ENCODE measurements around the gene NUBP1. TPM values are rescaled to one million over a fixed set of nuclear protein-coding genes. Genes with fewer than 3 reads are reported as not detected.

NUBP1 gene
- total RNA-seq (10 to 100 TPM; 23.5 to 28.4 TPM), polyA plus RNA-seq (10 to 100 TPM; 34.3 to 36.2 TPM)

GRCh38 chr16:10743610-10744369, at the start of gene NUBP1:
NUBP1 (plus strand) TSS chr16:10743842; CDS start chr16:10743864, 22 bp downstream.
- POLR2A ChIA-PET (ENCODE audit: partially characterized antibody), result interaction anchor here (0.9 to 2.9 kb wide), 10 partner anchors 9 to 1652 kb away, joined by 3 to 16 read pairs (median 5); partner anchors contain the start of genes ATF7IP2, DEXI, HAPSTR1 and TXNDC11
- DNase-seq, result peak; percentile 98 to 100 (median 98)
- intact Hi-C loops (cut with micrococcal nuclease), result loop anchor here (1.0 to 5.0 kb wide), 4 partner anchors 201 to 1875 kb away; partner anchors contain the start of genes CARHSP1, CLEC16A, HAPSTR1 and USP7
- Mint-ChIP-seq H3K4me3 (peak within 1 kb of the TSS; percentile 90 to 97 (median 95)), H3K27me3 (no peaks in the 10 kb centered on the region), H3K9me3 (peaks cover 0 to 2% (median 0%) of the 10 kb centered on the region in 8 donors), H3K4me1 (peaks cover 16 to 30% (median 24%) of the 10 kb centered on the region in 4 donors), H3K36me3 (peaks cover 15 to 26% of the 10 kb centered on the region in 2 donors), H3K27ac (peak within 1 kb of the TSS; percentile 93 to 100 (median 99))
- no peaks in the 10 kb centered on the region for H3K27me3 ChIP-seq (ENCODE audit: insufficient read depth, low read length)
- H3K27ac ChIP-seq (ENCODE audit: low read depth, low read length), result peak within 1 kb of the TSS; percentile 92
- peaks cover 19% of the 10 kb centered on the region for H3K4me1 ChIP-seq (ENCODE audit: insufficient read depth, low read length)
- H3K9me3 ChIP-seq (ENCODE audit: control insufficient read depth in 1 of 2, low read length in 2 of 2), result no peaks in the 10 kb centered on the region
- H3K4me3 ChIP-seq (ENCODE audit: low read length in 2 of 2), result peak within 1 kb of the TSS; percentile 63 to 81
- H3K36me3 ChIP-seq (ENCODE audit: insufficient read depth, low read length), result peaks cover 14% of the 10 kb centered on the region
- CTCF ChIA-PET (ENCODE audit: partially characterized antibody), result interaction anchor here (1.0 to 1.4 kb wide), 3 partner anchors 8 to 231 kb away, joined by 3 to 5 read pairs (median 5); no protein-coding TSS in a partner anchor

GRCh38 chr16:10693889-10694288, 49.8 kb upstream of the NUBP1 start:
- H3K4me3 Mint-ChIP-seq, result no peak overlapping the region
- CTCF ChIA-PET (ENCODE audit: partially characterized antibody), result no interaction called here
- peaks cover 0 to 1% (median 0%) of the 10 kb centered on the region in 8 donors for H3K9me3 Mint-ChIP-seq

GRCh38 chr16:10694306-10694705, 49.3 kb upstream of the NUBP1 start:
- Histone ChIP-seq H3K4me3 (ENCODE audit: low read length in 2 of 2) (no peak overlapping the region), H3K36me3 (ENCODE audit: insufficient read depth, low read length) (no peaks in the 10 kb centered on the region), H3K27ac (ENCODE audit: low read depth, low read length) (no peak overlapping the region), H3K4me1 (ENCODE audit: insufficient read depth, low read length) (no peaks in the 10 kb centered on the region), H3K27me3 (ENCODE audit: insufficient read depth, low read length) (no peaks in the 10 kb centered on the region), H3K9me3 (ENCODE audit: control insufficient read depth in 1 of 2, low read length in 2 of 2) (no peaks in the 10 kb centered on the region)
- intact Hi-C loops (cut with micrococcal nuclease), result no loop called here
- no peaks in the 10 kb centered on the region for H3K36me3 Mint-ChIP-seq
- H3K27ac Mint-ChIP-seq, result no peak overlapping the region
- H3K27me3 Mint-ChIP-seq, result peaks cover 16 to 22% of the 10 kb centered on the region in 2 donors
- ChIA-PET CTCF (ENCODE audit: partially characterized antibody) (no interaction called here), POLR2A (ENCODE audit: partially characterized antibody) (no interaction called here)
- H3K4me1 Mint-ChIP-seq, result no peaks in the 10 kb centered on the region
- H3K4me3 Mint-ChIP-seq, result no peak overlapping the region
- no peak for DNase-seq
- peaks cover 0 to 1% (median 0%) of the 10 kb centered on the region in 8 donors for H3K9me3 Mint-ChIP-seq

More at GRCh38 chr16:10693889-10694288, 49.8 kb upstream of the NUBP1 start:
- no peak for DNase-seq
- no peaks in the 10 kb centered on the region for H3K9me3 ChIP-seq (ENCODE audit: control insufficient read depth in 1 of 2, low read length in 2 of 2)
- intact Hi-C loops (cut with micrococcal nuclease), result no loop called here
- no peak overlapping the region for H3K27ac Mint-ChIP-seq
- no peaks in the 10 kb centered on the region for H3K4me1 ChIP-seq (ENCODE audit: insufficient read depth, low read length)
- H3K4me3 ChIP-seq (ENCODE audit: low read length in 2 of 2), result no peak overlapping the region
- H3K4me1 Mint-ChIP-seq, result no peaks in the 10 kb centered on the region
- POLR2A ChIA-PET (ENCODE audit: partially characterized antibody), result no interaction called here
- H3K27me3 ChIP-seq (ENCODE audit: insufficient read depth, low read length), result no peaks in the 10 kb centered on the region
- H3K36me3 Mint-ChIP-seq, result no peaks in the 10 kb centered on the region
- peaks cover 16 to 22% of the 10 kb centered on the region in 2 donors for H3K27me3 Mint-ChIP-seq
- no peak overlapping the region for H3K27ac ChIP-seq (ENCODE audit: low read depth, low read length)
- H3K36me3 ChIP-seq (ENCODE audit: insufficient read depth, low read length), result no peaks in the 10 kb centered on the region

GRCh38 chr16:10694830-10695229, 48.8 kb upstream of the NUBP1 start, which contains the start of gene TEKT5:
TEKT5 (minus strand) TSS chr16:10694930; CDS start chr16:10694873, 57 bp downstream.
- Mint-ChIP-seq H3K4me3 (no peak within 1 kb of the TSS), H3K27me3 (peaks cover 15 to 22% of the 10 kb centered on the region in 2 donors), H3K36me3 (no peaks in the 10 kb centered on the region), H3K4me1 (no peaks in the 10 kb centered on the region), H3K9me3 (peaks cover 0 to 1% (median 0%) of the 10 kb centered on the region in 8 donors), H3K27ac (no peak within 1 kb of the TSS)
- Histone ChIP-seq H3K27me3 (ENCODE audit: insufficient read depth, low read length) (no peaks in the 10 kb centered on the region), H3K4me3 (ENCODE audit: low read length in 2 of 2) (no peak within 1 kb of the TSS), H3K9me3 (ENCODE audit: control insufficient read depth in 1 of 2, low read length in 2 of 2) (no peaks in the 10 kb centered on the region), H3K4me1 (ENCODE audit: insufficient read depth, low read length) (no peaks in the 10 kb centered on the region), H3K27ac (ENCODE audit: low read depth, low read length) (no peak within 1 kb of the TSS), H3K36me3 (ENCODE audit: insufficient read depth, low read length) (no peaks in the 10 kb centered on the region)
- ChIA-PET POLR2A (ENCODE audit: partially characterized antibody) (no interaction called here), CTCF (ENCODE audit: partially characterized antibody) (no interaction called here)
- intact Hi-C loops (cut with micrococcal nuclease), result no loop called here
- no peak for DNase-seq

- POLR2A ChIA-PET (ENCODE audit: partially characterized antibody), result no interaction called here
- no peak for DNase-seq
- Histone ChIP-seq H3K36me3 (ENCODE audit: insufficient read depth, low read length) (no peaks in the 10 kb centered on the region), H3K9me3 (ENCODE audit: control insufficient read depth in 1 of 2, low read length in 2 of 2) (no peaks in the 10 kb centered on the region), H3K4me3 (ENCODE audit: low read length in 2 of 2) (no peak overlapping the region), H3K4me1 (ENCODE audit: insufficient read depth, low read length) (no peaks in the 10 kb centered on the region), H3K27me3 (ENCODE audit: insufficient read depth, low read length) (no peaks in the 10 kb centered on the region), H3K27ac (ENCODE audit: low read depth, low read length) (no peak overlapping the region)
- CTCF ChIA-PET (ENCODE audit: partially characterized antibody), result no interaction called here
- no peaks in the 10 kb centered on the region for H3K9me3 Mint-ChIP-seq
- H3K27ac Mint-ChIP-seq, result no peak overlapping the region
- no peaks in the 10 kb centered on the region for H3K36me3 Mint-ChIP-seq
- H3K27me3 Mint-ChIP-seq, result peaks cover 7 to 9% of the 10 kb centered on the region in 2 donors
- H3K4me3 Mint-ChIP-seq, result no peak overlapping the region
- no peaks in the 10 kb centered on the region for H3K4me1 Mint-ChIP-seq
- intact Hi-C loops (cut with micrococcal nuclease), result no loop called here
Measured at GRCh38 chr16:10699756-10700155, 43.9 kb upstream of the NUBP1 start.

- Histone ChIP-seq H3K27me3 (ENCODE audit: insufficient read depth, low read length) (no peaks in the 10 kb centered on the region), H3K36me3 (ENCODE audit: insufficient read depth, low read length) (no peaks in the 10 kb centered on the region)
Measured at GRCh38 chr16:10708969-10709368, 34.7 kb upstream of the NUBP1 start.

GRCh38 chr16:10728003-10728887, 15.4 kb upstream of the NUBP1 start:
- no peaks in the 10 kb centered on the region for H3K9me3 ChIP-seq (ENCODE audit: control insufficient read depth in 1 of 2, low read length in 2 of 2)
- H3K36me3 ChIP-seq (ENCODE audit: insufficient read depth, low read length), result no peaks in the 10 kb centered on the region
- no peaks in the 10 kb centered on the region for H3K4me1 Mint-ChIP-seq
- no peaks in the 10 kb centered on the region for H3K27me3 ChIP-seq (ENCODE audit: insufficient read depth, low read length)
- no peak overlapping the region for H3K4me3 Mint-ChIP-seq
- H3K27ac Mint-ChIP-seq, result no peak overlapping the region
- ChIA-PET CTCF (ENCODE audit: partially characterized antibody) (no interaction called here), POLR2A (ENCODE audit: partially characterized antibody) (no interaction called here)
- H3K4me3 ChIP-seq (ENCODE audit: low read length in 2 of 2), result no peak overlapping the region
- peaks cover 0 to 3% of the 10 kb centered on the region in 2 donors for H3K36me3 Mint-ChIP-seq
- no peak for DNase-seq
- H3K9me3 Mint-ChIP-seq, result no peaks in the 10 kb centered on the region
- H3K27me3 Mint-ChIP-seq, result peaks cover 0 to 5% of the 10 kb centered on the region in 2 donors
- H3K27ac ChIP-seq (ENCODE audit: low read depth, low read length), result no peak overlapping the region
- no peaks in the 10 kb centered on the region for H3K4me1 ChIP-seq (ENCODE audit: insufficient read depth, low read length)
- intact Hi-C loops (cut with micrococcal nuclease), result no loop called here

More at GRCh38 chr16:10708969-10709368, 34.7 kb upstream of the NUBP1 start:
- H3K27ac Mint-ChIP-seq, result no peak overlapping the region
- no peaks in the 10 kb centered on the region for H3K4me1 Mint-ChIP-seq
- intact Hi-C loops (cut with micrococcal nuclease), result no loop called here
- Histone ChIP-seq H3K4me1 (ENCODE audit: insufficient read depth, low read length) (no peaks in the 10 kb centered on the region), H3K9me3 (ENCODE audit: control insufficient read depth in 1 of 2, low read length in 2 of 2) (no peaks in the 10 kb centered on the region), H3K4me3 (ENCODE audit: low read length in 2 of 2) (no peak overlapping the region), H3K27ac (ENCODE audit: low read depth, low read length) (no peak overlapping the region)
- ChIA-PET POLR2A (ENCODE audit: partially characterized antibody) (no interaction called here), CTCF (ENCODE audit: partially characterized antibody) (no interaction called here)
- no peaks in the 10 kb centered on the region for H3K36me3 Mint-ChIP-seq
- no peaks in the 10 kb centered on the region for H3K9me3 Mint-ChIP-seq
- H3K4me3 Mint-ChIP-seq, result no peak overlapping the region
- H3K27me3 Mint-ChIP-seq, result peaks cover 4 to 17% of the 10 kb centered on the region in 2 donors
- no peak for DNase-seq
